Testis (tissue), 2 donors: Measurements from ENCODE around the gene LRRC45.
A peak's percentile ranks its signal among the peaks of the same experiment; 100 is the strongest.

Experiments used
- POLR2A ChIP-seq: fragments of 450-650 bp; IDR thresholded peaks from one replicate; pipeline ENCODE4 v1.6.1; 2017; ENCODE audit warnings: antibody characterized with exemption, mild to moderate bottlenecking, moderate library complexity
- TF ChIP-seq, protein P1 (sequence below), 3 experiments: fragments of 450-650 bp in 2 of 3; fragments of 200-600 bp in 1 of 3; sonication (generic) in 1 of 3; IDR thresholded peaks; one replicate each; pipeline ENCODE4 v1.5.1; 2016 to 2019; ENCODE audit warnings: antibody characterized with exemption in 3 of 3, mild to moderate bottlenecking in 2 of 3, moderate library complexity in 1 of 3

DNA sequence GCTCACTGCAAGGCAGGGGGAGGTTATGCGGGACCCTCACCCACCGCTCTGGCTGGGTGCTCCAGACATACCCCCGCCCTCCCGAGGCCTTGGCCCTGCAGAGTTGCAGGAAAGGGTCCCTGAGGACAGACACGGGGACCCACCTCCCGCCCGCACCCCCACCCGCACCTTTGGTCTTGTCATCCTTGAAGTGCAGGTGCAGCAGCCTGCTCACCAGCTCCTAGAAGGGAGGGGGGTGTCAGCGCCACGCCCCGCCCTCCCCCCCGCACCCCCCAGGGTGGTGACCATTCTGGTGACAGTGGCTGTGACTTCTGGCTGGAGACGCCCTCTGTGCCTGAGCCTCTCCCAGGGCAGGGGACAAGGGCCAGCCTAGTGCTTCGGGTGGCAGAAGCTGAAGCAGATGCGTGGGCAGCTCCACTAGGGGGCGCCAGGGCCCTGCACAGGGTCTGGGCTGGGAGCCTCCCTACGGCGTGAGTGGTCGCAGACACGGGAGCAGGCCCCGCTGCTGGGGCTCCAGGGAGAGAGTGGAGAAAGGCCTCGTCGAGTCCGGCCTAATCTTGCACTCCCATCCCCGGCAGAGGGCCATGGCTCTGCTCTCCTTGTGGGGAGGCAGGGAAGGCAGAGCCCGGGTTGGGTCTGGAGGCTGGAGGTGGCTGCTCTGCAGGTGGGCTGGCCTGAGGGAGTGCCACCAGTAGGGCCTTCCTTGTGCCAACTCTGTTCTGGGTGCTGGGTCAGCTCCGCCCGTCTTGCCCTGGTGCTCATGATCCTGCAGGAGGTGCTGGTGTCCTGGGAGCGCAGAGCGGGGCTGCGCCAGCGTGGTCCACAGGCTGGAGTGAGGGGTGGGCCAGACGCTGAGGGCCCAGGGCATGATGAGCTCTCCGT, 3.2 kb upstream of the LRRC45 start:
- TF ChIP-seq, protein P1, sequence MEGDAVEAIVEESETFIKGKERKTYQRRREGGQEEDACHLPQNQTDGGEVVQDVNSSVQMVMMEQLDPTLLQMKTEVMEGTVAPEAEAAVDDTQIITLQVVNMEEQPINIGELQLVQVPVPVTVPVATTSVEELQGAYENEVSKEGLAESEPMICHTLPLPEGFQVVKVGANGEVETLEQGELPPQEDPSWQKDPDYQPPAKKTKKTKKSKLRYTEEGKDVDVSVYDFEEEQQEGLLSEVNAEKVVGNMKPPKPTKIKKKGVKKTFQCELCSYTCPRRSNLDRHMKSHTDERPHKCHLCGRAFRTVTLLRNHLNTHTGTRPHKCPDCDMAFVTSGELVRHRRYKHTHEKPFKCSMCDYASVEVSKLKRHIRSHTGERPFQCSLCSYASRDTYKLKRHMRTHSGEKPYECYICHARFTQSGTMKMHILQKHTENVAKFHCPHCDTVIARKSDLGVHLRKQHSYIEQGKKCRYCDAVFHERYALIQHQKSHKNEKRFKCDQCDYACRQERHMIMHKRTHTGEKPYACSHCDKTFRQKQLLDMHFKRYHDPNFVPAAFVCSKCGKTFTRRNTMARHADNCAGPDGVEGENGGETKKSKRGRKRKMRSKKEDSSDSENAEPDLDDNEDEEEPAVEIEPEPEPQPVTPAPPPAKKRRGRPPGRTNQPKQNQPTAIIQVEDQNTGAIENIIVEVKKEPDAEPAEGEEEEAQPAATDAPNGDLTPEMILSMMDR (IDR thresholded peaks at IDR 0.05) = peak; percentile 32 to 71 (median 59)
- TF ChIP-seq POLR2A = no peak
